ENCODE results near the gene TMEM151B.
A peak's percentile ranks its signal among the peaks of the same experiment; 100 is the strongest.
"Not testable (repeated sequence)": the region's sequence is repeated elsewhere in the genome, so short reads cannot be mapped to it uniquely, and the experiment has no call there.

TMEM151B gene

DNA sequence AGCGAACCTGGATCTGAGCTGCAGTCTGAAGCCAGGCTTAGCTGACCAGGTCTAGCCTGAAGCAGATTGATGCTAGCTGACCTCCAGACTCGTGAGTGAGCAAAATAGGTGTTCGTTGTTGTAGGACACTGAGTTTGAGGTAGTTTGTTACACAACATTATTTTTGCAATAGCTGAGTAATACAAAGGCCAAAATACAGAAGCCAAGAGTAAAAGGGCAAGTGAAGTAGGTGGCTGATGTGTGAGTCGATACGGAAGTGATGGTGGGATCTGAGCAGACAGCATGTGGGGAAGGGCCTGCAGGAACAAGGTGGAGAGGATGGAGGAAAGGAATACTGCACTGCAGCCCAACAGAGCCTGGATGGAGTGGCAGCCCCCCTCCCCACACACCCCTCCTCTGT lies 63.7 kb downstream of the TMEM151B start:
- DNase-seq (no peak), ATAC-seq (no peak)

GRCh38 chr6:44335631-44336030 lies 65.4 kb downstream of the TMEM151B start:
- DNase-seq: no peak
- ATAC-seq: no peak

- peak; percentile 65 for DNase-seq
- peak; percentile 77 for ATAC-seq
Observed at GRCh38 chr6:44338228-44339122, 68.2 kb downstream of the TMEM151B start.

DNA sequence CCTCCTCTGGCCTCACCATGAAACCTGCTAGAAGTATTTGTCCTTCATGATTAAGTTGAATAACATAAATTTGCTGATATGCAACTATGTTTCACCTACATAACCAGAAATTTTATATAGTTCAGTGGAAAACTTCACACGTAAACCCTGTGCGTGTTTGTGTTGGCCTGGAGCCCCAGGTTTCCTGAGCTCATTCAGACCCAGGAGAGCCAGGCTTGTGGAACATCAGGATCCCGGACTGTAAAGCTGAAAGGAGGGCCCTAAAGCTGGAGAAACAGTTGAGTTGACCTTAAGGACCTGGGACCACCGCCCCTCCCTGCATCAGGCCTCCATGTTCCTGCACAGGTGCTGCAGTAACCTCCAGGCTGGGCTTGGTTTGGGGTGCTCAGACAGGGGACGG lies 69.1 kb downstream of the TMEM151B start:
- DNase-seq (no peak), ATAC-seq (no peak)

GRCh38 chr6:44339763-44340625 lies 69.7 kb downstream of the TMEM151B start:
- no peak for DNase-seq
- ATAC-seq: peak; percentile 74

- ATAC-seq: no peak
- DNase-seq: no peak
Observed at GRCh38 chr6:44341095-44341890, 71.0 kb downstream of the TMEM151B start.

GRCh38 chr6:44342052-44342451 lies 71.8 kb downstream of the TMEM151B start:
- no peak for DNase-seq
- ATAC-seq: no peak

DNA sequence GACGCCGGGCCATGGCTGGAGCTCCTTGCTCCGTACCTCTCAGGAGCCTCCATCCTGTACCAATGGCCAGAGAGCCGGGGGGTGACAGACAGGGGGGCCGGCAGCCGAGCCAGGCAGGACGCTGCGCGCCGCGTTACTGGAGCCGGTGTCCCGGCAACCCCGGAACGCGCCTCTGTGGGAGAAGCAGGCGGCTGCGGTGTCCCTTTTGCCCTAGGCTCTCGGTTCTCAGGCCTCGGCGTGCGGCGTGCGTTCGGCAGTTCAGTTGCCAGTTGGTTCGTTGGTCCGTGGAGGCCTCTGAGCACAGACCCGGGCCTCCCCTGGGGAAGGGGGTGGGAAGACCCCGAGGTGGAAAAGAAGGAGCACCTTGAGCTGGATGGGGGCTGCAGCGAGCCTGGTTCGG lies 72.2 kb downstream of the TMEM151B start, which contains the start of gene SPATS1:
Gene SPATS1 (plus strand): TSS at position 162 of the 400 bp plus-strand sequence. CDS start 446 bp downstream, outside the sequence.
- ATAC-seq (peak; percentile 26), DNase-seq (peak; percentile 8)

DNA sequence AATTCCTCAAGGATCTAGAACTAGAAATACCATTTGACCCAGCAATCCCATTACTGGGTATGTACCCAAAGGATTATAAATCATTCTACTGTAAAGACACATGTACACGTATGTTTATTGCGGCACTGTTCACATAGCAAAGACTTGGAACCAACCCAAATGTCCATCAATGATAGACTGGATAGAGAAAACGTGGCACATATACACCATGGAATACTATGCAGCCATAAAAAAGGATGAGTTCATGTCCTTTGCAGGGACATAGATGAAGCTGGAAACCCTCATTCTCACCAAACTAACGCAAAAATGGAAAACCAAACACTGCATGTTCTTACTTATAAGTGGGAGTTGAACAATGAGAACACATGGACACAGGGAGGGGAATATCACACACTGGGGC lies 76.6 kb downstream of the TMEM151B start:
- ATAC-seq: not testable (repeated sequence)

DNA sequence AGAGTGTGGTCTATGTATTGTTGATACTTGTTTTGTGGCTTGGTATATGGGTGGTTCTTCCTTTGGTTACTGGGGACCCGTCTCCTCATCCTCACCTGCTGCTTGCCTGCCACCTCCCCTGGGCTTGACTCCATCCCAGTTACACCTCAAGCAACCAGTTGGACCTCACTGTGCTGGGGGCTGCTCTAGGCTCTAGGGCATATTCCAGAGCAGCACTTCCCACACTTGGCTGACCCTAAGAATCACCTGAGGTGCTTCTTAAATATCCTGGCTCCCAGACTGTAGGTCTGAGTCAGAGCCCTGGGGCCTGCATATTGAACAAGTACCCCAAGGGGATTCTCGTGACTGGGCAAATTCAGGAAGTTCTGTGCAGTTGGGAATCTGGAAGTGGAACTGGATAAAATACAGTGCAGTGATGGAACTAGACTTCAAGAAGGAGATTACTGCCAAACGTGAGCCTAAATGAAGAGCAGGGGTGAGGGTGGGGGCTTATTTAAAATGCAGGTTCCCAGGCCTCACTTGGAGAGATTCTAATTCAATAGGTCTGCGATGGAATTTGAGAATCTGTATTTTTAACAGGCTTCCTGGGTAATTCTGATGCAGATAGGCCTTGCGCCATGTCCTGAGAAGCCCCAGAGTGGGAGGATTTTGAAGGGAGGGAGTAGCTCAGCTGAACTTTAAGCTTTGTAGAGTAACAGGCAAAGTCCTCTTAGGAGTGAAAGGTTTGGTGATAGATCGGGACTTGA lies 79.8 kb downstream of the TMEM151B start:
- ATAC-seq (no peak), DNase-seq (no peak)

More for the DNA sequence above, 76.6 kb downstream of the TMEM151B start:
- DNase-seq: not testable (repeated sequence)

DNA sequence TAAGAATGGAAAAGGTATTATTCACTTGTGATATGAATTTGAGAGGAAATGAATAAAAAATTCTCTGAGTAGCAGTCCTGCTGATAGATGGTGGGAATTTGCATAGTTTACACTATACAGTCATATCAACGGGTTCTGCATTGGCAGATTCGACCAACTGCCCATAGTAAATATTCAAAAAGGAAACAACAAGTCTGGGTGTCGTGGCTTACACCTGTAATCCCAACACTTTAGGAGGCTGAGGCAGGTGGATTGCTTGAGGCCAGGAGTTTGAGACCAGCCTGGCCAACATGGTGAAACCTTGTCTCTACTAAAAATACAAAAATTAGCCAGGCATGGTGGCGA lies 80.4 kb downstream of the TMEM151B start:
- not testable (repeated sequence) for ATAC-seq

GRCh38 chr6:44352259-44352658 lies 82.0 kb downstream of the TMEM151B start:
- no peak for ATAC-seq
- no peak for DNase-seq

More for the DNA sequence above, 80.4 kb downstream of the TMEM151B start:
- not testable (repeated sequence) for DNase-seq

DNA sequence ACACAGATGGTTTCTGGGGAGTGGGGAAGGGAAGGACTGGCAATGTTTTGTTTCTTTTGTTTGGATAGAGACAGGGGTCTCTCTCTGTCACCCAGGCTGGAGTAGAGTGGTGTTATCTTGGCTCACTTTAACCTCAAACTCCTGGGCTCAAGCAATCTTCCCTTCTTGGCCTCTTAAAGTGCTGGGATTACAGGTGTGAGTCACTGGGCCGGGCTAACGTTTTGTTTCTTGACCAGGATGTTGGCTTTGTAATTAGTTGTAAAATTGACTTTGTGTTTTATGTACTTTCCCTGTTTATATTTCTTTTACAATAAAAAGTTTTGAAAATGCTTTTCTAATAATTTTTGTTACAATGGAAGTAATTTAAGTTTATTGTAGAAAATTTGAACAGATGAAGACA lies 83.1 kb downstream of the TMEM151B start:
- ATAC-seq (no peak), DNase-seq (no peak)

GRCh38 chr6:44355640-44356039 lies 85.4 kb downstream of the TMEM151B start:
- ATAC-seq: no peak
- DNase-seq: no peak

DNA sequence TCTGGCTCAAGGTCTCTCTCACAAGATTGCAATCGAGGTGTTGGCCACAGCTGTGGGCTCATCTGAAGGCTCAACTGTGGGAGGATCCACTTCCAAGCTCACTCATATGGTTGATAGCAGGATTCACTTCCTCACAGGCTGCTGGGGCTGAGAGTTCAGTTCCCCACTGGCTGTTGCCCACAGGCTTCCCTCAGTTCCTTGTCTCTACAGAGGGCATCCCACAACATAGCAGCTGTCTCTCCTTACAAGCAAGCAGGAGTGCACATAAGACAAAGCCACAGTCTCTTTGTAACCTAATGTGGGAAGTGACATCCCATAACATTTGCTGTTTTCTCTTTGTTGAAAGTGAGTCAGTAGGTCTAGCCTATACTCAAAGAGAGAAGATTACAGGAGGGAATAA lies 86.2 kb downstream of the TMEM151B start:
- no peak for DNase-seq

More for the DNA sequence above, 86.2 kb downstream of the TMEM151B start:
- no peak for ATAC-seq

Data from stimulated activated naive CD8-positive, alpha-beta T cell treated with anti-CD3 and anti-CD28 coated beads, Interleukin-15, Interleukin-2, amounts not matched to agents 100 U/mL and 50 U/mL, for 24 hours (primary cell).